NCI-H1105 treated with DMSO at 0.1 percent for 48 hours (cell line): Measurements from ENCODE around the gene BPIFB3.

Experiments used
- DNase-seq: peaks from one replicate; lab custom pipeline; 2025; lab: John Stamatoyannopoulos, UW

BPIFB3 gene

GRCh38 chr20:33053291-33054106 is at the start of gene BPIFB3:
BPIFB3 (plus strand) TSS chr20:33053903; CDS start chr20:33055436, 1,533 bp downstream.
- DNase-seq, result no peak

GRCh38 chr20:33004141-33004751 is 49.5 kb upstream of the BPIFB3 start, which contains the start of gene SUN5:
SUN5 (minus strand) TSS chr20:33004433; CDS start chr20:33004340, 93 bp downstream.
- DNase-seq, result no peak

GRCh38 chr20:33005132-33005566 is 48.6 kb upstream of the BPIFB3 start:
- no peak for DNase-seq

GRCh38 chr20:33005908-33006775 is 47.6 kb upstream of the BPIFB3 start:
- no peak for DNase-seq

GRCh38 chr20:33006776-33007375 is 46.8 kb upstream of the BPIFB3 start:
- no peak for DNase-seq

- DNase-seq, result no peak
Measured at GRCh38 chr20:33007376-33008335, 46.0 kb upstream of the BPIFB3 start, which contains the start of gene BPIFB2. BPIFB2 (plus strand) TSS chr20:33007704; CDS start chr20:33008575, 871 bp downstream.

- DNase-seq, result no peak
Measured at GRCh38 chr20:33008336-33009213, 45.1 kb upstream of the BPIFB3 start.

- no peak for DNase-seq
Measured at GRCh38 chr20:33009214-33010132, 44.2 kb upstream of the BPIFB3 start.

GRCh38 chr20:33010133-33010504 is 43.6 kb upstream of the BPIFB3 start:
- no peak for DNase-seq

- DNase-seq, result no peak
Measured at GRCh38 chr20:33010674-33011449, 42.8 kb upstream of the BPIFB3 start.

GRCh38 chr20:33012327-33013189 is 41.1 kb upstream of the BPIFB3 start:
- DNase-seq, result no peak

- DNase-seq, result no peak
Measured at GRCh38 chr20:33013701-33014326, 39.9 kb upstream of the BPIFB3 start.

GRCh38 chr20:33014336-33015113 is 39.2 kb upstream of the BPIFB3 start:
- no peak for DNase-seq

GRCh38 chr20:33015114-33015484 is 38.6 kb upstream of the BPIFB3 start:
- DNase-seq, result no peak
